Activated T-cell treated with anti-CD3 and anti-CD28 coated beads, Interleukin-2, amount 50 U/mL, for 24 hours (primary cell): Measurements from ENCODE around the gene DCAF10.
"Not testable (repeated sequence)": the region's sequence is repeated elsewhere in the genome, so short reads cannot be mapped to it uniquely, and the experiment has no call there.

ENCODE experiments used
- DNase-seq: peaks from one replicate; pipeline ENCODE4 v3.0.0-alpha.2; 2020
- H3K27ac Mint-ChIP-seq: 2 replicates; pipeline ENCODE4 v1.8.0; 2020; ENCODE audit warnings: mild to moderate bottlenecking, mixed read lengths
- H3K27me3 Mint-ChIP-seq: 2 replicates; pipeline ENCODE4 v1.8.0; 2020; ENCODE audit warnings: mixed read lengths
- H3K36me3 Mint-ChIP-seq: 2 replicates; pipeline ENCODE4 v1.8.0; 2020; ENCODE audit warnings: low read depth, mixed read lengths
- H3K4me1 Mint-ChIP-seq: 2 replicates; pipeline ENCODE4 v1.8.0; 2020; ENCODE audit warnings: low read depth, mixed read lengths
- H3K4me3 Mint-ChIP-seq: 2 replicates; pipeline ENCODE4 v1.8.0; 2020; ENCODE audit warnings: mild to moderate bottlenecking, moderate library complexity, mixed read lengths
- H3K9me3 Mint-ChIP-seq: 2 replicates; pipeline ENCODE4 v1.8.0; 2020; ENCODE audit warnings: mixed read lengths

Gene DCAF10

GRCh38 chr9:37904445-37905130 is 104.0 kb downstream of the DCAF10 start:
- peak overlapping the region; percentile 88 for H3K4me3 Mint-ChIP-seq
- peaks cover 20% of the 10 kb centered on the region for H3K36me3 Mint-ChIP-seq
- H3K4me1 Mint-ChIP-seq, result peaks cover 29% of the 10 kb centered on the region
- H3K9me3 Mint-ChIP-seq, result no peaks in the 10 kb centered on the region
- no peaks in the 10 kb centered on the region for H3K27me3 Mint-ChIP-seq
- DNase-seq, result no peak
- peak overlapping the region; percentile 94 for H3K27ac Mint-ChIP-seq

GRCh38 chr9:37905131-37905505 is 104.5 kb downstream of the DCAF10 start:
- no peak for DNase-seq
- H3K27ac Mint-ChIP-seq, result peak overlapping the region; percentile 94
- H3K36me3 Mint-ChIP-seq, result peaks cover 18% of the 10 kb centered on the region
- no peaks in the 10 kb centered on the region for H3K27me3 Mint-ChIP-seq
- H3K9me3 Mint-ChIP-seq, result no peaks in the 10 kb centered on the region
- peaks cover 29% of the 10 kb centered on the region for H3K4me1 Mint-ChIP-seq
- peak overlapping the region; percentile 88 for H3K4me3 Mint-ChIP-seq

- peaks cover 15% of the 10 kb centered on the region for H3K36me3 Mint-ChIP-seq
- H3K4me1 Mint-ChIP-seq, result peaks cover 26% of the 10 kb centered on the region
- no peak for DNase-seq
- no peaks in the 10 kb centered on the region for H3K9me3 Mint-ChIP-seq
- H3K27me3 Mint-ChIP-seq, result no peaks in the 10 kb centered on the region
- H3K4me3 Mint-ChIP-seq, result no peak overlapping the region
- H3K27ac Mint-ChIP-seq, result peak overlapping the region; percentile 9
These were observed 105.2 kb downstream of the DCAF10 start for GRCh38 chr9:37905776-37906175.

GRCh38 chr9:37906312-37907239 is 106.0 kb downstream of the DCAF10 start:
- DNase-seq, result no peak
- no peak overlapping the region for H3K4me3 Mint-ChIP-seq
- H3K27ac Mint-ChIP-seq, result peak overlapping the region; percentile 9

GRCh38 chr9:37908283-37908682 is 107.7 kb downstream of the DCAF10 start:
- Mint-ChIP-seq H3K9me3 (no peaks in the 10 kb centered on the region), H3K4me1 (peaks cover 12% of the 10 kb centered on the region), H3K36me3 (peaks cover 2% of the 10 kb centered on the region), H3K27me3 (no peaks in the 10 kb centered on the region), H3K4me3 (no peak overlapping the region), H3K27ac (no peak overlapping the region)
- DNase-seq, result no peak

More at GRCh38 chr9:37906312-37907239, 106.0 kb downstream of the DCAF10 start:
- H3K9me3 Mint-ChIP-seq, result no peaks in the 10 kb centered on the region
- peaks cover 24% of the 10 kb centered on the region for H3K4me1 Mint-ChIP-seq
- no peaks in the 10 kb centered on the region for H3K27me3 Mint-ChIP-seq
- peaks cover 11% of the 10 kb centered on the region for H3K36me3 Mint-ChIP-seq

- Mint-ChIP-seq H3K9me3 (no peaks in the 10 kb centered on the region), H3K27me3 (no peaks in the 10 kb centered on the region), H3K36me3 (no peaks in the 10 kb centered on the region), H3K4me1 (peaks cover 12% of the 10 kb centered on the region), H3K27ac (no peak overlapping the region), H3K4me3 (no peak overlapping the region)
- DNase-seq, result no peak
These were observed 108.1 kb downstream of the DCAF10 start for GRCh38 chr9:37908698-37909186.

- H3K4me1 Mint-ChIP-seq, result peaks cover 11% of the 10 kb centered on the region
- DNase-seq, result no peak
- H3K36me3 Mint-ChIP-seq, result no peaks in the 10 kb centered on the region
- no peaks in the 10 kb centered on the region for H3K9me3 Mint-ChIP-seq
- H3K4me3 Mint-ChIP-seq, result no peak overlapping the region
- H3K27ac Mint-ChIP-seq, result no peak overlapping the region
- no peaks in the 10 kb centered on the region for H3K27me3 Mint-ChIP-seq
These were observed 108.7 kb downstream of the DCAF10 start for GRCh38 chr9:37909326-37909725.

GRCh38 chr9:37909836-37910235 is 109.2 kb downstream of the DCAF10 start:
- H3K36me3 Mint-ChIP-seq, H3K4me1 Mint-ChIP-seq, H3K27ac Mint-ChIP-seq, H3K27me3 Mint-ChIP-seq, H3K4me3 Mint-ChIP-seq, DNase-seq, H3K9me3 Mint-ChIP-seq: not testable (repeated sequence)

- no peak overlapping the region for H3K4me3 Mint-ChIP-seq
These were observed 109.7 kb downstream of the DCAF10 start for GRCh38 chr9:37910271-37910670.

GRCh38 chr9:37911271-37911681 is 110.7 kb downstream of the DCAF10 start:
- no peak overlapping the region for H3K27ac Mint-ChIP-seq
- DNase-seq, result no peak
- H3K9me3 Mint-ChIP-seq, result no peaks in the 10 kb centered on the region
- H3K36me3 Mint-ChIP-seq, result no peaks in the 10 kb centered on the region
- no peaks in the 10 kb centered on the region for H3K4me1 Mint-ChIP-seq
- no peak overlapping the region for H3K4me3 Mint-ChIP-seq
- no peaks in the 10 kb centered on the region for H3K27me3 Mint-ChIP-seq

More at GRCh38 chr9:37910271-37910670, 109.7 kb downstream of the DCAF10 start:
- no peaks in the 10 kb centered on the region for H3K27me3 Mint-ChIP-seq
- H3K27ac Mint-ChIP-seq, result no peak overlapping the region
- no peaks in the 10 kb centered on the region for H3K36me3 Mint-ChIP-seq
- no peaks in the 10 kb centered on the region for H3K9me3 Mint-ChIP-seq
- peaks cover 1% of the 10 kb centered on the region for H3K4me1 Mint-ChIP-seq
- DNase-seq, result no peak

GRCh38 chr9:37913480-37914153 is 113.0 kb downstream of the DCAF10 start:
- Mint-ChIP-seq H3K4me3 (no peak overlapping the region), H3K27ac (no peak overlapping the region), H3K27me3 (no peaks in the 10 kb centered on the region), H3K9me3 (no peaks in the 10 kb centered on the region), H3K4me1 (no peaks in the 10 kb centered on the region), H3K36me3 (no peaks in the 10 kb centered on the region)
- peak; percentile 88 for DNase-seq

- Mint-ChIP-seq H3K4me1 (no peaks in the 10 kb centered on the region), H3K4me3 (no peak overlapping the region)
These were observed 113.6 kb downstream of the DCAF10 start for GRCh38 chr9:37914154-37914551.

GRCh38 chr9:37914701-37915358 is 114.2 kb downstream of the DCAF10 start:
- DNase-seq, result no peak
- Mint-ChIP-seq H3K27ac (no peak overlapping the region), H3K36me3 (no peaks in the 10 kb centered on the region)

More at GRCh38 chr9:37914154-37914551, 113.6 kb downstream of the DCAF10 start:
- Mint-ChIP-seq H3K36me3 (no peaks in the 10 kb centered on the region), H3K9me3 (no peaks in the 10 kb centered on the region), H3K27me3 (no peaks in the 10 kb centered on the region), H3K27ac (no peak overlapping the region)
- no peak for DNase-seq

GRCh38 chr9:37915911-37916470 is 115.4 kb downstream of the DCAF10 start:
- H3K27me3 Mint-ChIP-seq, result no peaks in the 10 kb centered on the region
- H3K4me3 Mint-ChIP-seq, result no peak overlapping the region
- no peaks in the 10 kb centered on the region for H3K4me1 Mint-ChIP-seq
- H3K27ac Mint-ChIP-seq, result no peak overlapping the region
- H3K36me3 Mint-ChIP-seq, result no peaks in the 10 kb centered on the region
- DNase-seq, result no peak
- no peaks in the 10 kb centered on the region for H3K9me3 Mint-ChIP-seq

More at GRCh38 chr9:37914701-37915358, 114.2 kb downstream of the DCAF10 start:
- Mint-ChIP-seq H3K4me3 (no peak overlapping the region), H3K27me3 (no peaks in the 10 kb centered on the region), H3K4me1 (no peaks in the 10 kb centered on the region), H3K9me3 (no peaks in the 10 kb centered on the region)
